ENCODE data around the gene CYBA. TPM values are rescaled to one million over a fixed set of nuclear protein-coding genes. Genes with fewer than 3 reads are reported as not detected.
A peak's percentile ranks its signal among the peaks of the same experiment; 100 is the strongest.

CYBA gene
- polyA plus RNA-seq, 1 donor (not counting 4 experiments of a cell fraction or from before 2014, with no cell fraction given) = 4.4 TPM

- H2AFZ ChIP-seq (ENCODE audit: control insufficient read depth, low read length) = no peak overlapping the region
- H3K4me3 ChIP-seq (ENCODE audit: control insufficient read depth in 2 of 3, extremely low read depth in 1 of 3, insufficient read depth in 2 of 3, low read depth in 1 of 3, low read length in 3 of 3) = no peak overlapping the region
- no peak for DNase-seq (ENCODE audit: low read depth, low spot score)
- H4K20me1 ChIP-seq (ENCODE audit: control insufficient read depth, extremely low read depth, insufficient read depth, low read length) = peaks cover 10% of the 10 kb centered on the region
- H3K79me2 ChIP-seq (ENCODE audit: control insufficient read depth, insufficient read depth, low read length) = no peaks in the 10 kb centered on the region
- H3K36me3 ChIP-seq (ENCODE audit: control insufficient read depth in 2 of 2, extremely low read depth in 1 of 2, insufficient read depth in 2 of 2, low read length in 2 of 2) = no peaks in the 10 kb centered on the region
- peaks cover 11% of the 10 kb centered on the region for H3K4me1 ChIP-seq (ENCODE audit: control insufficient read depth, extremely low read depth, insufficient read depth, low read length)
- TF ChIP-seq EZH2 (IDR thresholded peaks at IDR 0.05; ENCODE audit: low read length) (peak; percentile 13), CTCF (optimal IDR thresholded peaks at IDR 0.05 in 1 of 3, IDR thresholded peaks at IDR 0.05 in 1 of 3, conservative IDR thresholded peaks at IDR 0.05 in 1 of 3; ENCODE audit: extremely low read depth in 1 of 3, insufficient read depth in 2 of 3, low read length in 3 of 3) (peak in 2 of 3 experiments; percentile 12 to 39)
- H3K9ac ChIP-seq (ENCODE audit: control insufficient read depth, extremely low read depth, insufficient read depth, low read length) = no peak overlapping the region
- FAIRE-seq = no peak
- no peak overlapping the region for H3K27ac ChIP-seq (ENCODE audit: control insufficient read depth, insufficient read depth, low read length)
- peaks cover 2% of the 10 kb centered on the region for H3K9me1 ChIP-seq (ENCODE audit: control insufficient read depth, extremely low read depth, insufficient read depth, low read length)
- no peaks in the 10 kb centered on the region for H3K9me3 ChIP-seq (ENCODE audit: control insufficient read depth, low read depth, low read length)
- peaks cover 46% of the 10 kb centered on the region for H3K27me3 ChIP-seq (ENCODE audit: control insufficient read depth, extremely low read depth, insufficient read depth, low read length)
- H3K4me2 ChIP-seq (ENCODE audit: control insufficient read depth, extremely low read depth, insufficient read depth, low read depth, low read length) = peak overlapping the region; percentile 41
- dilution Hi-C loops (cut with MboI; ENCODE audit: extremely low pct_ligation_motif_present, low sequenced_read_pairs) = no loop called here
Measured at GRCh38 chr16:88642881-88643643, 7.8 kb downstream of the CYBA start.

DNA sequence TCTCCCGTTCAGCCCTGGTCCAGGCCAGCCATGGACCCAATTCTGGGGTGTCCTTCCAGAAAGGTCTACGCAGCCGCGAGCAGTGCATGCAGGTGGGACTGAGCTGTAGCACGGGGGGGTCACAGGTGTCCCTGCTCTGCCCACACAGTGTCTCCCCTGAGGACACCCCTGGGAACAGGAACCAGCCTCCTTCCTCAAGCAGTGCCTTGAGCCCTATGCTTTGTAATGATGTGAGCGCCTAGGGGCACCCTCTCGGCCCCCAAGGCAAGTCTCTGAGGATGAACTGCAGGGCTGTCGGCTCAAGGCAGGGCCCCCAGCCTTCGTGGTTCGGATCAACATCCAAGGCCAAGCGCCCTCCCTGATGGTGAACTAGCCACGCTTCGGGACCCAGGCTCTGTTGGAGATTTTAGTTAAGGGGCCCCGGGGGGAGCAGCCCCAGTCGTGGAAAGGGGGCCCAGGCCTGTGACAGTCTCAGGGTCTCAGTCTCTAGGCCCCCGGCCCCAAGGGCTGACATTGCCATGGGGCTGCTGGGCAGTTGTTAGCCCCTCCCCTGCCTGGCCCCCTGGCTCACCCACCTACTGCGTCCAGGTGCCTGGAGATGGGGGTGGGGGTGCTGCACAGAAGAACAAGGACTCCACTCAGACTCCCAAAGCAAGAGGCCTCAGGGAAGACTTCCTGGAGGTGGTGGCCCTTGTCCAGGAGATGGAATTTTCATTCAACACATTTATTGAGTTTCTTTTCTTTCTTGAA, 10.2 kb downstream of the CYBA start:
- no peak overlapping the region for H3K4me2 ChIP-seq (ENCODE audit: control insufficient read depth, extremely low read depth, insufficient read depth, low read depth, low read length)
- H3K27ac ChIP-seq (ENCODE audit: control insufficient read depth, insufficient read depth, low read length) = no peak overlapping the region
- H3K36me3 ChIP-seq (ENCODE audit: control insufficient read depth in 2 of 2, extremely low read depth in 1 of 2, insufficient read depth in 2 of 2, low read length in 2 of 2) = no peaks in the 10 kb centered on the region
- H3K9me3 ChIP-seq (ENCODE audit: control insufficient read depth, low read depth, low read length) = no peaks in the 10 kb centered on the region
- peaks cover 2% of the 10 kb centered on the region for H3K9me1 ChIP-seq (ENCODE audit: control insufficient read depth, extremely low read depth, insufficient read depth, low read length)
- H4K20me1 ChIP-seq (ENCODE audit: control insufficient read depth, extremely low read depth, insufficient read depth, low read length) = peaks cover 10% of the 10 kb centered on the region
- H3K4me3 ChIP-seq (ENCODE audit: control insufficient read depth in 2 of 3, extremely low read depth in 1 of 3, insufficient read depth in 2 of 3, low read depth in 1 of 3, low read length in 3 of 3) = no peak overlapping the region
- peaks cover 63% of the 10 kb centered on the region for H3K27me3 ChIP-seq (ENCODE audit: control insufficient read depth, extremely low read depth, insufficient read depth, low read length)
- no peak overlapping the region for H2AFZ ChIP-seq (ENCODE audit: control insufficient read depth, low read length)
- no peak overlapping the region for H3K9ac ChIP-seq (ENCODE audit: control insufficient read depth, extremely low read depth, insufficient read depth, low read length)
- FAIRE-seq (no peak), DNase-seq (ENCODE audit: low read depth, low spot score) (no peak)
- no peak for TF ChIP-seq EZH2 (IDR thresholded peaks at IDR 0.05; ENCODE audit: low read length)
- no peak for TF ChIP-seq CTCF (optimal IDR thresholded peaks at IDR 0.05 in 1 of 3, IDR thresholded peaks at IDR 0.05 in 1 of 3, conservative IDR thresholded peaks at IDR 0.05 in 1 of 3; ENCODE audit: extremely low read depth in 1 of 3, insufficient read depth in 2 of 3, low read length in 3 of 3)
- dilution Hi-C loops (cut with MboI; ENCODE audit: extremely low pct_ligation_motif_present, low sequenced_read_pairs) = no loop called here
- H3K4me1 ChIP-seq (ENCODE audit: control insufficient read depth, extremely low read depth, insufficient read depth, low read length) = peaks cover 12% of the 10 kb centered on the region
- no peaks in the 10 kb centered on the region for H3K79me2 ChIP-seq (ENCODE audit: control insufficient read depth, insufficient read depth, low read length)
